SK-N-SH (cell line): ENCODE data around the gene SASH1. TPM values are rescaled to one million over a fixed set of nuclear protein-coding genes. Genes with fewer than 3 reads are reported as not detected.

Source experiments
- CTCF ChIA-PET: fragments of 300-600, 350-600 bp; formaldehyde crosslinking; extraction: SDS; loops from one replicate; lab custom pipeline; 2021; lab: Yijun Ruan, JAX
- POLR2A ChIA-PET: fragments of 350-600 bp; sonication (Branson Sonifier 250); formaldehyde crosslinking; extraction: SDS; loops from one replicate; lab custom pipeline; 2020; ENCODE audit warnings: antibody characterized with exemption, inconsistent platforms; lab: Yijun Ruan, JAX
- DNase-seq: peaks from one replicate; pipeline ENCODE4 v3.0.0; 2012
- H2AFZ ChIP-seq: fragments of 200-600 bp; sonication (generic); 2 replicates; pipeline ENCODE4 v1.8.1; 2016; ENCODE audit warnings: antibody characterized with exemption, mild to moderate bottlenecking, low read depth
- H3F3A ChIP-seq: fragments of 200-600 bp; sonication (generic); replicated peaks from 2 replicates; pipeline ENCODE3; 2016; ENCODE audit warnings: antibody characterized with exemption, mild to moderate bottlenecking; ENCODE audit not compliant: insufficient read depth
- H3K27ac ChIP-seq, 2 experiments: fragments of 200-500 bp in 1 of 2; fragments of 200-600 bp in 1 of 2; sonication (Bioruptor generic) in 1 of 2; sonication (generic), shearing (Covaris generic) in 1 of 2; 2 replicates each; pipeline versions ENCODE4 v1.5.1 to v1.6.1; 2014 to 2016; ENCODE audit warnings: low read depth in 2 of 2, inconsistent platforms in 1 of 2, low read length in 1 of 2, mild to moderate bottlenecking in 1 of 2, mixed read lengths in 1 of 2
- H3K27me3 ChIP-seq: fragments of 200-600 bp; sonication (generic), shearing (Covaris generic); 2 replicates; pipeline ENCODE4 v1.6.1; 2016; ENCODE audit warnings: mixed run types; ENCODE audit not compliant: insufficient read depth
- H3K36me3 ChIP-seq, 2 experiments: fragments of 200-500 bp in 1 of 2; fragments of 200-600 bp in 1 of 2; sonication (Bioruptor generic) in 1 of 2; sonication (generic) in 1 of 2; replicated peaks in 1 of 2; 2 replicates each; pipeline versions ENCODE3 to v1.5.1; 2014 to 2016; ENCODE audit warnings: low read length in 1 of 2, mild to moderate bottlenecking in 1 of 2; ENCODE audit not compliant: insufficient read depth in 2 of 2, control insufficient read depth in 1 of 2
- H3K4me1 ChIP-seq, 2 experiments: fragments of 200-500 bp in 1 of 2; fragments of 200-600 bp in 1 of 2; sonication (Bioruptor generic) in 1 of 2; sonication (generic), shearing (Covaris generic) in 1 of 2; 2 replicates each; pipeline versions ENCODE4 v1.5.1 to v1.6.1; 2014 to 2016; ENCODE audit warnings: low read depth in 1 of 2, low read length in 1 of 2, mixed run types in 1 of 2; ENCODE audit not compliant: insufficient read depth in 2 of 2, control insufficient read depth in 1 of 2
- H3K4me2 ChIP-seq: fragments of 200-600 bp; sonication (generic), shearing (Covaris generic); 2 replicates; pipeline ENCODE4 v1.6.1; 2017; ENCODE audit warnings: mixed run types
- H3K4me3 ChIP-seq, 2 experiments: fragments of 200-500 bp in 1 of 2; fragments of 200-600 bp in 1 of 2; sonication (Bioruptor generic) in 1 of 2; sonication (generic), shearing (Covaris generic) in 1 of 2; 2 replicates each; pipeline versions ENCODE4 v1.5.1 to v1.8.1; 2014 to 2016; ENCODE audit warnings: low read depth in 2 of 2, inconsistent platforms in 1 of 2, low read length in 1 of 2, mild to moderate bottlenecking in 1 of 2, mixed read lengths in 1 of 2, moderate library complexity in 1 of 2
- H3K79me2 ChIP-seq: fragments of 200-600 bp; sonication (generic); 2 replicates; pipeline ENCODE4 v1.8.1; 2017; ENCODE audit warnings: mild to moderate bottlenecking; ENCODE audit not compliant: insufficient read depth
- H3K9ac ChIP-seq: fragments of 200-600 bp; sonication (generic); 2 replicates; pipeline ENCODE4 v1.6.1; 2017; ENCODE audit warnings: mixed run types
- H3K9me2 ChIP-seq: fragments of 200-600 bp; sonication (generic); 2 replicates; pipeline ENCODE4 v1.6.1; 2017; ENCODE audit warnings: mixed run types
- H3K9me3 ChIP-seq: fragments of 200-600 bp; sonication (generic); 2 replicates; pipeline ENCODE4 v1.6.1; 2017; ENCODE audit warnings: mixed run types, mild to moderate bottlenecking, moderate library complexity
- H4K20me1 ChIP-seq: fragments of 200-600 bp; sonication (generic); 2 replicates; pipeline ENCODE4 v1.6.1; 2017; ENCODE audit warnings: mild to moderate bottlenecking, mixed run types; ENCODE audit not compliant: insufficient read depth
- ELF1 ChIP-seq: IDR thresholded peaks from 2 replicates; pipeline ENCODE4 v1.4.0; 2012
- EP300 ChIP-seq, 2 experiments: IDR thresholded peaks; 2 replicates each; pipeline versions ENCODE4 v1.4.0 to v1.6.1; 2012; ENCODE audit warnings: borderline replicate concordance in 1 of 2, low read depth in 1 of 2, low read length in 1 of 2
- EZH2phosphoT487 ChIP-seq: fragments of 200-600 bp; sonication (generic); IDR thresholded peaks from 2 replicates; pipeline ENCODE4 v1.6.1; 2017; ENCODE audit warnings: low read depth, mixed run types, mild to moderate bottlenecking, antibody characterized with exemption, moderate library complexity, borderline replicate concordance
- FOSL2 ChIP-seq: IDR thresholded peaks from 2 replicates; pipeline ENCODE4 v1.4.0; 2012; ENCODE audit warnings: low read depth, mild to moderate bottlenecking, moderate library complexity, borderline replicate concordance
- FOXJ3 ChIP-seq: sonication (generic); formaldehyde crosslinking; IDR thresholded peaks from 2 replicates; pipeline ENCODE4 v1.5.1; 2020; ENCODE audit warnings: mild to moderate bottlenecking, missing genetic modification reagents
- FOXM1 ChIP-seq: IDR thresholded peaks from 2 replicates; pipeline ENCODE4 v1.4.0; 2012; ENCODE audit warnings: low read depth, mild to moderate bottlenecking
- GABPA ChIP-seq: IDR thresholded peaks from 2 replicates; pipeline ENCODE4 v1.4.0; 2012; ENCODE audit warnings: low read depth, mild to moderate bottlenecking
- GATA2 ChIP-seq: sonication (generic); formaldehyde crosslinking; IDR thresholded peaks from 2 replicates; pipeline ENCODE4 v1.5.0; 2020; ENCODE audit warnings: mild to moderate bottlenecking, missing genetic modification reagents
- JUND ChIP-seq: IDR thresholded peaks from 2 replicates; pipeline ENCODE4 v1.4.0; 2012
- MEF2A ChIP-seq: IDR thresholded peaks from 2 replicates; pipeline ENCODE4 v1.4.0; 2012; ENCODE audit warnings: low read depth, borderline replicate concordance
- NFIC ChIP-seq: IDR thresholded peaks from 2 replicates; pipeline ENCODE4 v1.4.0; 2012; ENCODE audit warnings: borderline replicate concordance
- NRF1 ChIP-seq: IDR thresholded peaks from 2 replicates; pipeline ENCODE4 v1.6.1; 2012; ENCODE audit warnings: low read depth, mild to moderate bottlenecking, low read length
- POLR2AphosphoS5 ChIP-seq: IDR thresholded peaks from 2 replicates; pipeline ENCODE4 v1.6.1; 2012; ENCODE audit warnings: low read depth, low read length
- RAD21 ChIP-seq: IDR thresholded peaks from 2 replicates; pipeline ENCODE4 v1.6.1; 2012; ENCODE audit warnings: mild to moderate bottlenecking, low read length
- RFX5 ChIP-seq: IDR thresholded peaks from 2 replicates; pipeline ENCODE4 v1.6.1; 2012; ENCODE audit warnings: mild to moderate bottlenecking, improper control_type of control experiment, low read length
- RXRA ChIP-seq: IDR thresholded peaks from 2 replicates; pipeline ENCODE4 v1.4.0; 2012; ENCODE audit warnings: low read depth, mild to moderate bottlenecking, borderline replicate concordance
- SIN3A ChIP-seq: IDR thresholded peaks from 2 replicates; pipeline ENCODE4 v1.6.1; 2012; ENCODE audit warnings: low read depth, mild to moderate bottlenecking, low read length, moderate library complexity, borderline replicate concordance
- TAF1 ChIP-seq: IDR thresholded peaks from 2 replicates; pipeline ENCODE4 v1.6.1; 2012; ENCODE audit warnings: low read depth, mild to moderate bottlenecking, low read length, moderate library complexity, borderline replicate concordance
- TCF12 ChIP-seq: IDR thresholded peaks from 2 replicates; pipeline ENCODE4 v1.4.0; 2012
- TEAD4 ChIP-seq: IDR thresholded peaks from 2 replicates; pipeline ENCODE4 v1.4.0; 2012; ENCODE audit warnings: mild to moderate bottlenecking, borderline replicate concordance; ENCODE audit not compliant: insufficient read depth
- YY1 ChIP-seq: IDR thresholded peaks from 2 replicates; pipeline ENCODE4 v1.4.0; 2012; ENCODE audit warnings: low read depth, mild to moderate bottlenecking
- WGBS: methylation state at CpG from one replicate; pipeline ENCODE4 v1.1.6; 2017; ENCODE audit warnings: low lambda C conversion rate; 5-methylcytosine and 5-hydroxymethylcytosine counted together
- polyA plus RNA-seq, 3 experiments: library from polyadenylated mRNA; depleted of rRNA; stranded (reverse); fragments of >200 nt; gene quantifications; 2 replicates each; pipeline ENCODE4 v1.2.3, GENCODE V29; 2012
- TF ChIP-seq, protein P1 (sequence below): IDR thresholded peaks from 2 replicates; pipeline ENCODE4 v1.4.0; 2012; ENCODE audit warnings: low read depth, borderline replicate concordance
- TF ChIP-seq, protein P2 (sequence below): IDR thresholded peaks from 2 replicates; pipeline ENCODE4; 2012
- TF ChIP-seq, protein P3 (sequence below): IDR thresholded peaks from 2 replicates; pipeline ENCODE4 v1.6.1; 2012; ENCODE audit warnings: mild to moderate bottlenecking, low read depth, low read length, moderate library complexity
- TF ChIP-seq, protein P4 (sequence below): IDR thresholded peaks from 2 replicates; pipeline ENCODE4 v1.4.0; 2012; ENCODE audit warnings: low read depth, borderline replicate concordance
- TF ChIP-seq, protein P5 (sequence below): fragments of 150-350 bp; IDR thresholded peaks from 2 replicates; pipeline ENCODE4 v1.6.1; 2016; ENCODE audit warnings: mild to moderate bottlenecking, low read depth, low read length

Gene SASH1
- polyA plus RNA-seq, 1 of the 3 experiments (the other 2 are of a cell fraction) = 19.8 TPM

DNA sequence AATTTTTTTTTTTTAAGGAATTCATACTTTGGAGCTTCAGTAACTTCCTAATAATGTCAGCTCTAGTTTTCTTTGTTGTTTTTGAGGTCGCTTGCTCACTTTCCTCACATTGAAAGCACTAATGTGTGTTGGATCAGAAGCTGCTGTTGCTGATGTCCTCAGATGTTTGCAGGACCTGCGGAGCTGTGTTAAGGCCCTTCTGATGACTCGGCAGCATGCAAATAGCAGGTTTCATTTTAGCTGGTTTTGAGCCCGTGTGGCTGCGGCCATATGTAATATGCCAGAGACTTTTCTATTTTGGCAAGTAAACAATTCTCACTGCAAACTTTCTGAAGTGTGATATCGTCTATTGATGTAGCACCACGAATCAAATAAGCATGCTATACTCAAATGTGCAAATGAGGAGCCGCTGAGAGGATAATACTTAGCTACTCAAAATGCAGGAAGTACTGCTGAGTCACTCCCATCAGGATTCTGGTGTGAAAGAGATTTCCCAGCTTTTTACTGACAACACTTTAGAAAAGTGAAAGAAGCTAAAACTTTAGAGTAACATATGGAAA is 187.8 kb downstream of the SASH1 start:
- H3K79me2 ChIP-seq = peaks cover 40% of the 10 kb centered on the region
- H3K36me3 ChIP-seq = peaks cover 37 to 49% of the 10 kb centered on the region in 2 experiments
- no peak overlapping the region; the same call in 1 of the 2 replicates for H2AFZ ChIP-seq
- H3K9ac ChIP-seq = peak overlapping the region; percentile 79
- H3K4me3 ChIP-seq = peak overlapping the region; percentile 10 to 38; a peak in 2 of 4 replicates
- peaks cover 0 to 41% of the 10 kb centered on the region in 2 experiments for H3K4me1 ChIP-seq
- 5% methylated on average over 8 of the region's 8 CpGs for WGBS
- H3F3A ChIP-seq = peaks cover 47% of the 10 kb centered on the region
- no peak for DNase-seq
- H3K9me3 ChIP-seq = no peaks in the 10 kb centered on the region
- H3K9me2 ChIP-seq = no peaks in the 10 kb centered on the region
- peak overlapping the region; percentile 85 to 100 for H3K27ac ChIP-seq
- peak overlapping the region; percentile 43 for H3K4me2 ChIP-seq
- H4K20me1 ChIP-seq = no peaks in the 10 kb centered on the region
- CTCF ChIA-PET = no interaction called here
- no peaks in the 10 kb centered on the region for H3K27me3 ChIP-seq
- POLR2A ChIA-PET = no interaction called here
- TF ChIP-seq ELF1 = peak; percentile 24; the same call in 1 of the 2 replicates
- TF ChIP-seq POLR2AphosphoS5 = no peak
- peak; percentile 62; the same call in 1 of the 2 replicates for TF ChIP-seq NFIC
- TF ChIP-seq NRF1 = no peak
- TF ChIP-seq GATA2 (CRISPR knock-in tag) = no peak
- TF ChIP-seq TCF12 = peak; percentile 73
- peak; percentile 57; the same call in 1 of the 2 replicates for TF ChIP-seq YY1
- peak; percentile 78 for TF ChIP-seq JUND
- TF ChIP-seq SIN3A = no peak
- no peak for TF ChIP-seq FOXJ3 (CRISPR knock-in tag)
- TF ChIP-seq, protein P1, sequence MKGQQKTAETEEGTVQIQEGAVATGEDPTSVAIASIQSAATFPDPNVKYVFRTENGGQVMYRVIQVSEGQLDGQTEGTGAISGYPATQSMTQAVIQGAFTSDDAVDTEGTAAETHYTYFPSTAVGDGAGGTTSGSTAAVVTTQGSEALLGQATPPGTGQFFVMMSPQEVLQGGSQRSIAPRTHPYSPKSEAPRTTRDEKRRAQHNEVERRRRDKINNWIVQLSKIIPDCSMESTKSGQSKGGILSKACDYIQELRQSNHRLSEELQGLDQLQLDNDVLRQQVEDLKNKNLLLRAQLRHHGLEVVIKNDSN = no peak
- TF ChIP-seq RAD21 = no peak
- no peak for TF ChIP-seq RFX5
- no peak; the same call in 1 of the 2 replicates for TF ChIP-seq TEAD4
- TF ChIP-seq RXRA = peak; percentile 48; the same call in 1 of the 2 replicates
- peak; percentile 44; the same call in 1 of the 2 replicates for TF ChIP-seq FOXM1
- TF ChIP-seq EZH2phosphoT487 = no peak
- TF ChIP-seq, protein P2, sequence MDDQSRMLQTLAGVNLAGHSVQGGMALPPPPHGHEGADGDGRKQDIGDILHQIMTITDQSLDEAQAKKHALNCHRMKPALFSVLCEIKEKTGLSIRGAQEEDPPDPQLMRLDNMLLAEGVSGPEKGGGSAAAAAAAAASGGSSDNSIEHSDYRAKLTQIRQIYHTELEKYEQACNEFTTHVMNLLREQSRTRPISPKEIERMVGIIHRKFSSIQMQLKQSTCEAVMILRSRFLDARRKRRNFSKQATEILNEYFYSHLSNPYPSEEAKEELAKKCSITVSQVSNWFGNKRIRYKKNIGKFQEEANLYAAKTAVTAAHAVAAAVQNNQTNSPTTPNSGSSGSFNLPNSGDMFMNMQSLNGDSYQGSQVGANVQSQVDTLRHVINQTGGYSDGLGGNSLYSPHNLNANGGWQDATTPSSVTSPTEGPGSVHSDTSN = peak; percentile 87
- peak; percentile 58 for TF ChIP-seq FOSL2
- TF ChIP-seq, protein P3, sequence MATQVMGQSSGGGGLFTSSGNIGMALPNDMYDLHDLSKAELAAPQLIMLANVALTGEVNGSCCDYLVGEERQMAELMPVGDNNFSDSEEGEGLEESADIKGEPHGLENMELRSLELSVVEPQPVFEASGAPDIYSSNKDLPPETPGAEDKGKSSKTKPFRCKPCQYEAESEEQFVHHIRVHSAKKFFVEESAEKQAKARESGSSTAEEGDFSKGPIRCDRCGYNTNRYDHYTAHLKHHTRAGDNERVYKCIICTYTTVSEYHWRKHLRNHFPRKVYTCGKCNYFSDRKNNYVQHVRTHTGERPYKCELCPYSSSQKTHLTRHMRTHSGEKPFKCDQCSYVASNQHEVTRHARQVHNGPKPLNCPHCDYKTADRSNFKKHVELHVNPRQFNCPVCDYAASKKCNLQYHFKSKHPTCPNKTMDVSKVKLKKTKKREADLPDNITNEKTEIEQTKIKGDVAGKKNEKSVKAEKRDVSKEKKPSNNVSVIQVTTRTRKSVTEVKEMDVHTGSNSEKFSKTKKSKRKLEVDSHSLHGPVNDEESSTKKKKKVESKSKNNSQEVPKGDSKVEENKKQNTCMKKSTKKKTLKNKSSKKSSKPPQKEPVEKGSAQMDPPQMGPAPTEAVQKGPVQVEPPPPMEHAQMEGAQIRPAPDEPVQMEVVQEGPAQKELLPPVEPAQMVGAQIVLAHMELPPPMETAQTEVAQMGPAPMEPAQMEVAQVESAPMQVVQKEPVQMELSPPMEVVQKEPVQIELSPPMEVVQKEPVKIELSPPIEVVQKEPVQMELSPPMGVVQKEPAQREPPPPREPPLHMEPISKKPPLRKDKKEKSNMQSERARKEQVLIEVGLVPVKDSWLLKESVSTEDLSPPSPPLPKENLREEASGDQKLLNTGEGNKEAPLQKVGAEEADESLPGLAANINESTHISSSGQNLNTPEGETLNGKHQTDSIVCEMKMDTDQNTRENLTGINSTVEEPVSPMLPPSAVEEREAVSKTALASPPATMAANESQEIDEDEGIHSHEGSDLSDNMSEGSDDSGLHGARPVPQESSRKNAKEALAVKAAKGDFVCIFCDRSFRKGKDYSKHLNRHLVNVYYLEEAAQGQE = no peak
- no peak for TF ChIP-seq GABPA
- TF ChIP-seq, protein P4, sequence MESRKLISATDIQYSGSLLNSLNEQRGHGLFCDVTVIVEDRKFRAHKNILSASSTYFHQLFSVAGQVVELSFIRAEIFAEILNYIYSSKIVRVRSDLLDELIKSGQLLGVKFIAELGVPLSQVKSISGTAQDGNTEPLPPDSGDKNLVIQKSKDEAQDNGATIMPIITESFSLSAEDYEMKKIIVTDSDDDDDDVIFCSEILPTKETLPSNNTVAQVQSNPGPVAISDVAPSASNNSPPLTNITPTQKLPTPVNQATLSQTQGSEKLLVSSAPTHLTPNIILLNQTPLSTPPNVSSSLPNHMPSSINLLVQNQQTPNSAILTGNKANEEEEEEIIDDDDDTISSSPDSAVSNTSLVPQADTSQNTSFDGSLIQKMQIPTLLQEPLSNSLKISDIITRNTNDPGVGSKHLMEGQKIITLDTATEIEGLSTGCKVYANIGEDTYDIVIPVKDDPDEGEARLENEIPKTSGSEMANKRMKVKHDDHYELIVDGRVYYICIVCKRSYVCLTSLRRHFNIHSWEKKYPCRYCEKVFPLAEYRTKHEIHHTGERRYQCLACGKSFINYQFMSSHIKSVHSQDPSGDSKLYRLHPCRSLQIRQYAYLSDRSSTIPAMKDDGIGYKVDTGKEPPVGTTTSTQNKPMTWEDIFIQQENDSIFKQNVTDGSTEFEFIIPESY = 0 out of 2 replicates have a peak, but pooled peaks have one; percentile 40
- no peak for TF ChIP-seq TAF1
- peak; percentile 49; the same call in 1 of the 2 replicates for TF ChIP-seq MEF2A
- TF ChIP-seq EP300 (IDR thresholded peaks at IDR 0.05; ENCODE audit: borderline replicate concordance in 1 of 2, low read depth in 1 of 2, low read length in 1 of 2) = peak in 1 of 2 experiments; percentile 77; a peak in 1 of 4 replicates
- TF ChIP-seq, protein P5, sequence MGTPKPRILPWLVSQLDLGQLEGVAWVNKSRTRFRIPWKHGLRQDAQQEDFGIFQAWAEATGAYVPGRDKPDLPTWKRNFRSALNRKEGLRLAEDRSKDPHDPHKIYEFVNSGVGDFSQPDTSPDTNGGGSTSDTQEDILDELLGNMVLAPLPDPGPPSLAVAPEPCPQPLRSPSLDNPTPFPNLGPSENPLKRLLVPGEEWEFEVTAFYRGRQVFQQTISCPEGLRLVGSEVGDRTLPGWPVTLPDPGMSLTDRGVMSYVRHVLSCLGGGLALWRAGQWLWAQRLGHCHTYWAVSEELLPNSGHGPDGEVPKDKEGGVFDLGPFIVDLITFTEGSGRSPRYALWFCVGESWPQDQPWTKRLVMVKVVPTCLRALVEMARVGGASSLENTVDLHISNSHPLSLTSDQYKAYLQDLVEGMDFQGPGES = no peak
